SU-DHL-6 (cell line): ENCODE data around the gene UNK.

Source experiments
- H2AFZ ChIP-seq: fragments of 200-600 bp; sonication (generic); 2 replicates; pipeline ENCODE4 v1.6.1; 2014; ENCODE audit warnings: low read depth, mild to moderate bottlenecking, moderate library complexity, mixed read lengths, antibody characterized with exemption, low read length; ENCODE audit not compliant: severe bottlenecking
- H3F3A ChIP-seq: fragments of 200-600 bp; shearing (Covaris generic); 2 replicates; pipeline ENCODE4 v1.6.0; 2016; ENCODE audit warnings: antibody characterized with exemption, mild to moderate bottlenecking; ENCODE audit not compliant: insufficient read depth
- H3K27ac ChIP-seq: fragments of 200-600 bp; sonication (generic); 2 replicates; pipeline ENCODE4 v1.5.1; 2016; ENCODE audit warnings: low read depth, mild to moderate bottlenecking, low read length, moderate library complexity, mixed read lengths
- H3K27me3 ChIP-seq: fragments of 200-600 bp; sonication (generic), shearing (Covaris generic); 2 replicates; pipeline ENCODE4 v1.6.0; 2014; ENCODE audit warnings: mild to moderate bottlenecking, low read length
- H3K36me3 ChIP-seq: fragments of 200-600 bp; sonication (generic); 2 replicates; pipeline ENCODE4 v1.6.1; 2014; ENCODE audit warnings: mild to moderate bottlenecking, low read length, mixed read lengths
- H3K4me2 ChIP-seq: fragments of 300-600, 200-600 bp; shearing (Covaris generic), sonication (generic); 2 replicates; pipeline ENCODE4 v1.6.0; 2014; ENCODE audit warnings: low read length, low read depth, mild to moderate bottlenecking; ENCODE audit not compliant: poor library complexity, severe bottlenecking
- H3K4me3 ChIP-seq: fragments of 200-600 bp; sonication (generic); 2 replicates; pipeline ENCODE4 v1.5.1; 2014; ENCODE audit warnings: antibody characterized with exemption, low read length, mild to moderate bottlenecking, mixed read lengths; ENCODE audit not compliant: insufficient read depth, poor library complexity, severe bottlenecking
- H3K79me2 ChIP-seq: fragments of 200-600 bp; sonication (generic); 2 replicates; pipeline ENCODE4 v1.6.1; 2014; ENCODE audit warnings: mild to moderate bottlenecking, low read length, moderate library complexity; ENCODE audit not compliant: insufficient read depth
- H3K9ac ChIP-seq: fragments of 200-600 bp; sonication (generic); 2 replicates; pipeline ENCODE4 v1.7.0; 2014; ENCODE audit warnings: mild to moderate bottlenecking, low read length
- H3K9me2 ChIP-seq: fragments of 200-600 bp; sonication (generic); replicated peaks from 2 replicates; pipeline ENCODE4 v1.6.1; 2014; ENCODE audit warnings: low read length; ENCODE audit not compliant: insufficient read depth
- H3K9me3 ChIP-seq: fragments of 200-600 bp; sonication (generic); 2 replicates; pipeline ENCODE4 v1.6.1; 2014; ENCODE audit warnings: low read length, mixed read lengths; ENCODE audit not compliant: insufficient read depth
- H4K20me1 ChIP-seq: fragments of 200-600 bp; sonication (generic); 2 replicates; pipeline ENCODE4 v1.6.1; 2014; ENCODE audit warnings: low read depth, mild to moderate bottlenecking, antibody characterized with exemption, low read length, moderate library complexity, mixed read lengths
- EZH2phosphoT487 ChIP-seq: fragments of 200-600 bp; sonication (generic), shearing (Covaris generic); conservative IDR thresholded peaks from 2 replicates; pipeline ENCODE4 v1.6.1; 2018; ENCODE audit warnings: mild to moderate bottlenecking, antibody characterized with exemption, low read length, moderate library complexity, mixed read lengths
- TF ChIP-seq, protein P1 (sequence below): fragments of 200-600 bp; sonication (generic); IDR thresholded peaks from one replicate; pipeline ENCODE4 v1.5.1; 2017; ENCODE audit warnings: antibody characterized with exemption, mild to moderate bottlenecking, low read length, moderate library complexity; ENCODE audit not compliant: insufficient read depth, poor library complexity, severe bottlenecking

The UNK gene

DNA sequence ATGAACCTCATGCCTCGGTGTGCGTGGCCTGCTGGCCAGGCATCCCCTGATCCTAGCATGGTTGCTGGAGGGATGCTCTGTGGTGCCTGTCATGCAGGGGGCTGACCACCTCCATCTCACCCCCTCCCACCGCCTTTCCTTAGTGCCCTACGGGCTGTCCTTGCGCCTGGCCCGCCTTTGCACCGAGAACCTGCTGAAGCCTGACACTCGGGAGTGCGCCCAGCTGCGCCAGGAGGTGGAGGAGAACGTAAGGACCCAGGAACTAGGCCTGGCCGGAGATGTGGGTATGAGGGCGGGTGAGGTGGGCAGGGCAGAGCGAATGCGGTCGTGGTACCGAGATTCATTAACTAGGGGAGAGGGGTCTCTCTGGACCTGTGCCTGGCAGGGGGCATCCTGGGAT is 44.4 kb upstream of the UNK start:
- Histone ChIP-seq H3K27ac (no peak overlapping the region), H3F3A (no peaks in the 10 kb centered on the region), H3K36me3 (no peaks in the 10 kb centered on the region), H3K9me2 (no peaks in the 10 kb centered on the region), H3K9ac (no peak overlapping the region), H3K4me2 (no peak overlapping the region), H2AFZ (no peak overlapping the region), H3K4me3 (no peak overlapping the region), H3K27me3 (no peaks in the 10 kb centered on the region), H3K79me2 (no peaks in the 10 kb centered on the region), H3K9me3 (no peaks in the 10 kb centered on the region), H4K20me1 (no peaks in the 10 kb centered on the region)
- no peak for TF ChIP-seq EZH2phosphoT487
- TF ChIP-seq, protein P1, sequence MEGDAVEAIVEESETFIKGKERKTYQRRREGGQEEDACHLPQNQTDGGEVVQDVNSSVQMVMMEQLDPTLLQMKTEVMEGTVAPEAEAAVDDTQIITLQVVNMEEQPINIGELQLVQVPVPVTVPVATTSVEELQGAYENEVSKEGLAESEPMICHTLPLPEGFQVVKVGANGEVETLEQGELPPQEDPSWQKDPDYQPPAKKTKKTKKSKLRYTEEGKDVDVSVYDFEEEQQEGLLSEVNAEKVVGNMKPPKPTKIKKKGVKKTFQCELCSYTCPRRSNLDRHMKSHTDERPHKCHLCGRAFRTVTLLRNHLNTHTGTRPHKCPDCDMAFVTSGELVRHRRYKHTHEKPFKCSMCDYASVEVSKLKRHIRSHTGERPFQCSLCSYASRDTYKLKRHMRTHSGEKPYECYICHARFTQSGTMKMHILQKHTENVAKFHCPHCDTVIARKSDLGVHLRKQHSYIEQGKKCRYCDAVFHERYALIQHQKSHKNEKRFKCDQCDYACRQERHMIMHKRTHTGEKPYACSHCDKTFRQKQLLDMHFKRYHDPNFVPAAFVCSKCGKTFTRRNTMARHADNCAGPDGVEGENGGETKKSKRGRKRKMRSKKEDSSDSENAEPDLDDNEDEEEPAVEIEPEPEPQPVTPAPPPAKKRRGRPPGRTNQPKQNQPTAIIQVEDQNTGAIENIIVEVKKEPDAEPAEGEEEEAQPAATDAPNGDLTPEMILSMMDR: no peak

DNA sequence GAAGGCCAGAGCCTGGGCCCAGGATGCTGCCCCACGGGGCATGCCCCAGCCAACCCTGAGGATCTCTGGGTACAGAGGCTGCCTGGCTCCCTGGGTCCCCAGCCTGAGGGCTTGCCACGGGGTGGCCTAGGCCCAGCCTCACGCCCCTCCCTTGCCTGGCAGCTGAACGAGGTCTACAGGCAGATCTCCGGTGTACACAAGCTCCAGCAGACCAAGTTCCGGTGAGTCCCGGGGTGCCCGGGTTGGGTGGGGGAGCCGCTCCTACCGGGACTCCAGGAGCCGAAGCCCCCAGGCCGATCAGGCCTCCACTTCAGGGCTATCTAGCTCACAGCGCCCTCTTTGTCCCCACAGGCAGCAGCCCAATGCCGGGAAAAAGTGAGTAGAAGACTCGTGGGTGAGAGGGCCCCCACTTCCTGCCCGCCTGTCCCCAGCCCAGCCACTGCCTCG is 44.0 kb upstream of the UNK start:
- Histone ChIP-seq H3F3A (no peaks in the 10 kb centered on the region), H3K36me3 (no peaks in the 10 kb centered on the region), H3K9ac (no peak overlapping the region), H3K9me3 (no peaks in the 10 kb centered on the region), H3K27ac (no peak overlapping the region), H3K4me3 (no peak overlapping the region), H4K20me1 (no peaks in the 10 kb centered on the region), H3K79me2 (no peaks in the 10 kb centered on the region), H3K9me2 (no peaks in the 10 kb centered on the region), H3K27me3 (no peaks in the 10 kb centered on the region), H3K4me2 (no peak overlapping the region), H2AFZ (no peak overlapping the region)
- TF ChIP-seq, protein P1: no peak
- TF ChIP-seq EZH2phosphoT487: no peak

DNA sequence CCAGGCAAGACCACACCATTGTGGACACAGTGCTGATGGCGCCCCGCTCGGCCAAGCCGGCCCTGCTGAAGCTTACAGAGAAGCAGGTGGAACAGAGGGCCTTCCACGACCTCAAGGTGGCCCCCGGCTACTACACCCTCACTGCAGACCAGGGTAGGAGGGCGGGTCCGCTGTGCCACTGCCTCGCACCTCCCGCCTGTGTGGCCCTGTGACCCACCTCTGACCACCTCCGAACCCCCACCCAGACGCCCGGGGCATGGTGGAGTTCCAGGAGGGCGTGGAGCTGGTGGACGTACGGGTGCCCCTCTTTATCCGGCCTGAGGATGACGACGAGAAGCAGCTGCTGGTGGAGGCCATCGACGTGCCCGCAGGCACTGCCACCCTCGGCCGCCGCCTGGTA is 42.3 kb upstream of the UNK start:
- no peak overlapping the region for H3K9ac ChIP-seq
- H3K27me3 ChIP-seq: no peaks in the 10 kb centered on the region
- no peaks in the 10 kb centered on the region for H3K79me2 ChIP-seq
- no peak overlapping the region for H3K27ac ChIP-seq
- TF ChIP-seq, protein P1: no peak
- TF ChIP-seq EZH2phosphoT487: no peak
- H3F3A ChIP-seq: no peaks in the 10 kb centered on the region
- no peak overlapping the region for H2AFZ ChIP-seq
- H4K20me1 ChIP-seq: no peaks in the 10 kb centered on the region
- no peaks in the 10 kb centered on the region for H3K9me2 ChIP-seq
- H3K4me3 ChIP-seq: no peak overlapping the region
- no peak overlapping the region for H3K4me2 ChIP-seq
- no peaks in the 10 kb centered on the region for H3K9me3 ChIP-seq
- H3K36me3 ChIP-seq: no peaks in the 10 kb centered on the region
